ENCODE measurements around the gene KRTAP10-12.
A peak's percentile ranks its signal among the peaks of the same experiment; 100 is the strongest.
"Not testable (repeated sequence)": the region's sequence is repeated elsewhere in the genome, so short reads cannot be mapped to it uniquely, and the experiment has no call there.

Gene KRTAP10-12

GRCh38 chr21:44686000-44686781, 10.8 kb upstream of the KRTAP10-12 start:
- peak overlapping the region; percentile 50 for H3K27ac Mint-ChIP-seq

GRCh38 chr21:44686843-44687561, 10.0 kb upstream of the KRTAP10-12 start:
- no peaks in the 10 kb centered on the region for H3K36me3 Mint-ChIP-seq
- H3K27me3 Mint-ChIP-seq = peaks cover 2% of the 10 kb centered on the region
- peaks cover 19% of the 10 kb centered on the region for H3K4me1 Mint-ChIP-seq (ENCODE audit: low read depth)
- H3K4me3 Mint-ChIP-seq = no peak overlapping the region
- H3K9me3 Mint-ChIP-seq (ENCODE audit: low read depth) = no peaks in the 10 kb centered on the region
- H3K27ac Mint-ChIP-seq = no peak overlapping the region

More at GRCh38 chr21:44686000-44686781, 10.8 kb upstream of the KRTAP10-12 start:
- Mint-ChIP-seq H3K4me1 (ENCODE audit: low read depth) (peaks cover 11% of the 10 kb centered on the region), H3K9me3 (ENCODE audit: low read depth) (no peaks in the 10 kb centered on the region), H3K27me3 (peaks cover 2% of the 10 kb centered on the region), H3K4me3 (no peak overlapping the region), H3K36me3 (no peaks in the 10 kb centered on the region)

- Mint-ChIP-seq H3K27me3 (peaks cover 2% of the 10 kb centered on the region), H3K27ac (no peak overlapping the region), H3K4me3 (no peak overlapping the region), H3K9me3 (ENCODE audit: low read depth) (peaks cover 5% of the 10 kb centered on the region), H3K4me1 (ENCODE audit: low read depth) (peaks cover 20% of the 10 kb centered on the region), H3K36me3 (peaks cover under 1% of the 10 kb centered on the region)
Measured at GRCh38 chr21:44687671-44688070, 9.3 kb upstream of the KRTAP10-12 start.

GRCh38 chr21:44689740-44690139, 7.2 kb upstream of the KRTAP10-12 start:
- H3K27me3 Mint-ChIP-seq; H3K9me3 Mint-ChIP-seq (ENCODE audit: low read depth); H3K27ac Mint-ChIP-seq; H3K4me3 Mint-ChIP-seq; H3K36me3 Mint-ChIP-seq: not testable (repeated sequence)
- peaks cover 30% of the 10 kb centered on the region for H3K4me1 Mint-ChIP-seq (ENCODE audit: low read depth)

GRCh38 chr21:44691686-44692085, 5.3 kb upstream of the KRTAP10-12 start:
- H3K4me1 Mint-ChIP-seq (ENCODE audit: low read depth) = peaks cover 24% of the 10 kb centered on the region
- H3K27ac Mint-ChIP-seq = no peak overlapping the region
- H3K9me3 Mint-ChIP-seq (ENCODE audit: low read depth) = peaks cover 9% of the 10 kb centered on the region
- no peak overlapping the region for H3K4me3 Mint-ChIP-seq
- no peaks in the 10 kb centered on the region for H3K27me3 Mint-ChIP-seq
- peaks cover 3% of the 10 kb centered on the region for H3K36me3 Mint-ChIP-seq

- H3K27me3 Mint-ChIP-seq = peaks cover 3% of the 10 kb centered on the region
Measured at GRCh38 chr21:44692798-44693512, 4.0 kb upstream of the KRTAP10-12 start.

GRCh38 chr21:44694776-44695175, 2.2 kb upstream of the KRTAP10-12 start:
- H3K27me3 Mint-ChIP-seq = peaks cover 11% of the 10 kb centered on the region
- H3K36me3 Mint-ChIP-seq = peaks cover 3% of the 10 kb centered on the region
- H3K4me3 Mint-ChIP-seq = no peak overlapping the region
- peaks cover 9% of the 10 kb centered on the region for H3K9me3 Mint-ChIP-seq (ENCODE audit: low read depth)
- H3K27ac Mint-ChIP-seq = no peak overlapping the region
- H3K4me1 Mint-ChIP-seq (ENCODE audit: low read depth) = peaks cover 30% of the 10 kb centered on the region

More at GRCh38 chr21:44692798-44693512, 4.0 kb upstream of the KRTAP10-12 start:
- H3K4me3 Mint-ChIP-seq = no peak overlapping the region
- H3K27ac Mint-ChIP-seq = no peak overlapping the region
- peaks cover 26% of the 10 kb centered on the region for H3K4me1 Mint-ChIP-seq (ENCODE audit: low read depth)
- peaks cover 3% of the 10 kb centered on the region for H3K36me3 Mint-ChIP-seq
- peaks cover 9% of the 10 kb centered on the region for H3K9me3 Mint-ChIP-seq (ENCODE audit: low read depth)

- H3K9me3 Mint-ChIP-seq (ENCODE audit: low read depth) = peaks cover 9% of the 10 kb centered on the region
- H3K4me1 Mint-ChIP-seq (ENCODE audit: low read depth) = peaks cover 30% of the 10 kb centered on the region
Measured at GRCh38 chr21:44695184-44695583, 1.8 kb upstream of the KRTAP10-12 start.

GRCh38 chr21:44695641-44696040, 1.3 kb upstream of the KRTAP10-12 start:
- peaks cover 13% of the 10 kb centered on the region for H3K27me3 Mint-ChIP-seq
- H3K4me1 Mint-ChIP-seq (ENCODE audit: low read depth) = peaks cover 30% of the 10 kb centered on the region
- peaks cover 3% of the 10 kb centered on the region for H3K36me3 Mint-ChIP-seq
- H3K4me3 Mint-ChIP-seq = no peak overlapping the region
- no peak overlapping the region for H3K27ac Mint-ChIP-seq
- peaks cover 9% of the 10 kb centered on the region for H3K9me3 Mint-ChIP-seq (ENCODE audit: low read depth)

More at GRCh38 chr21:44695184-44695583, 1.8 kb upstream of the KRTAP10-12 start:
- Mint-ChIP-seq H3K4me3 (no peak overlapping the region), H3K36me3 (peaks cover 3% of the 10 kb centered on the region), H3K27ac (no peak overlapping the region), H3K27me3 (peaks cover 13% of the 10 kb centered on the region)

GRCh38 chr21:44696572-44696971, 400 bp upstream of the KRTAP10-12 start:
- H3K4me3 Mint-ChIP-seq = no peak overlapping the region
- no peak overlapping the region for H3K27ac Mint-ChIP-seq
- peaks cover 9% of the 10 kb centered on the region for H3K9me3 Mint-ChIP-seq (ENCODE audit: low read depth)
- peaks cover 20% of the 10 kb centered on the region for H3K27me3 Mint-ChIP-seq
- H3K36me3 Mint-ChIP-seq = peaks cover 3% of the 10 kb centered on the region
- peaks cover 23% of the 10 kb centered on the region for H3K4me1 Mint-ChIP-seq (ENCODE audit: low read depth)

GRCh38 chr21:44697811-44698734, 1.1 kb downstream of the KRTAP10-12 start:
- Mint-ChIP-seq H3K9me3 (ENCODE audit: low read depth) (no peaks in the 10 kb centered on the region), H3K4me3 (no peak overlapping the region), H3K36me3 (no peaks in the 10 kb centered on the region), H3K4me1 (ENCODE audit: low read depth) (peaks cover 17% of the 10 kb centered on the region), H3K27me3 (peaks cover 28% of the 10 kb centered on the region), H3K27ac (no peak overlapping the region)

- no peaks in the 10 kb centered on the region for H3K36me3 Mint-ChIP-seq
- H3K27me3 Mint-ChIP-seq = peaks cover 34% of the 10 kb centered on the region
- H3K4me3 Mint-ChIP-seq = no peak overlapping the region
- H3K27ac Mint-ChIP-seq = peak overlapping the region; percentile 16
- H3K4me1 Mint-ChIP-seq (ENCODE audit: low read depth) = peaks cover 11% of the 10 kb centered on the region
- no peaks in the 10 kb centered on the region for H3K9me3 Mint-ChIP-seq (ENCODE audit: low read depth)
Measured at GRCh38 chr21:44699502-44700001, 2.6 kb downstream of the KRTAP10-12 start.

GRCh38 chr21:44700101-44701022, 3.4 kb downstream of the KRTAP10-12 start:
- peak overlapping the region; percentile 16 for H3K27ac Mint-ChIP-seq
- H3K9me3 Mint-ChIP-seq (ENCODE audit: low read depth) = no peaks in the 10 kb centered on the region
- no peaks in the 10 kb centered on the region for H3K36me3 Mint-ChIP-seq
- peaks cover 10% of the 10 kb centered on the region for H3K4me1 Mint-ChIP-seq (ENCODE audit: low read depth)
- no peak overlapping the region for H3K4me3 Mint-ChIP-seq
- peaks cover 41% of the 10 kb centered on the region for H3K27me3 Mint-ChIP-seq
